ENCODE data around the gene SRGAP2. TPM values are rescaled to one million over a fixed set of nuclear protein-coding genes. Genes with fewer than 3 reads are reported as not detected.
"Not testable (repeated sequence)": the region's sequence is repeated elsewhere in the genome, so short reads cannot be mapped to it uniquely, and the experiment has no call there.

The SRGAP2 gene
- 100 to 1,000 TPM in 1 of 4 donors, 10 to 100 TPM in 3; 55.8 to 118 (median 67.3) TPM for total RNA-seq

DNA sequence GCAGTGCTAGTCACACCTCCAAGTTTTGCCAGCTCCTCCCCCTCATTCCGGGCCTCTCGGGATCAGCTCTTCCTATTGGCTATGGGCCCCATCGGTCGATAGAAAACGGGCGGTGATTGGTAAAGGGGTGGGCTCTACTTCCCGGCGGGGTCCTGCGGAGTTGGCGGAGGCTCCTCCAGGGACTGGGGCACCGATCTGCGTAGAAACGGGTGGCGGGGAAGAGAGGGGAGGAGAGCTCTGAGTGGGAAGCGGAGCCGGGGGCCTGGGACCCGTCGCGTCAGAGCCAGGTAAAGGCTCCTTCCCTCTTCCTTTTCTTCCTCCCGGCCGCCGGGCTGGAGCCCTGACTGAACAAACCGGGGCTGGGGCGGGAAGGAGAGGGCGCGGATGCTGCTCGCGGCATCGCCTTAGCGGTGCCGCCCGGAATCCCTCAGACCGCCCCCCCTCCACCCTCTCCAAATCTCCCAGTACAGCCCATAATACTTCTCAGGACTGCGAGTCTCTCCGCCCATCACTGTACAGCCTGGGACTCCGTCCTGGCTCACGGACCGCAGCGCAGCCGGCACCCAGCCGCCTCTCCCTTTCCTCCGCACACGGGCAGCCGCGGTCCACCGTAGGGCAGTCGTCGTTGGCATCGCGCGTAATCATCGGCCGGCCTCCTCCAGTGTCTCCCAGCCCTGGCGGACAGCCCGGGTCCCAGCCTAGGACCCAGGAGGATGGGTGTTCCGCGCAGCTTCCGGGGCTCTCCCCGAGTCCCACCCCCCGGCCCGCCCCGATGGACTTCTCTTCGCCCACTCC lies at the start of gene SRGAP2:
Gene SRGAP2, plus strand, starts transcription at position 178 of the 795 bp plus-strand sequence. CDS start 2,430 bp downstream, outside the sequence.
- ATAC-seq (ENCODE audit: low FRiP score) = peak; percentile 57
- not testable (repeated sequence) for DNase-seq (ENCODE audit: low spot score)

- not testable (repeated sequence) for DNase-seq (ENCODE audit: low spot score)
- ATAC-seq (ENCODE audit: low FRiP score) = peak; percentile 65
These were observed 35.9 kb upstream of the SRGAP2 start for GRCh38 chr1:206167350-206168029.

DNA sequence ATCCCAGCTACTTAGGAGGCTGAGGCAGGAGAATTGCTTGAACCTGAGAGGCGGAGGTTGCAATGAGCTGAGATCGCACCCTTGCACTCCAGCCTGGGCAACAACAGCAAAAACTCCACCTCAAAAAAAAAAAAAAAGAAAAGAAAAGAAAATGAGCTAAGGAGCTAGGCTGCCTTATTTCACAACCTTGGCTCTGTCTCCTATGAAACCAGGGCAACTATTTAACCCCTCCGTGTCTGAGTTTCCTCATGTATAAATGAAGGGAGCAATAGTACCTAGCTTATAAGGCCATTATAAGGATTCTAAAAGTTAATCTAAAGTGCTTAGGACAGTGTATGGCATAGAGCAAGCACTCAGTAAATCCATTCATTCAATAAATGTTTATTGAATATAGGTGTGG lies 33.5 kb upstream of the SRGAP2 start:
- not testable (repeated sequence) for ATAC-seq (ENCODE audit: low FRiP score); DNase-seq (ENCODE audit: low spot score)

GRCh38 chr1:206173110-206173719 lies 30.1 kb upstream of the SRGAP2 start:
- ATAC-seq (ENCODE audit: low FRiP score); DNase-seq (ENCODE audit: low spot score): not testable (repeated sequence)

DNA sequence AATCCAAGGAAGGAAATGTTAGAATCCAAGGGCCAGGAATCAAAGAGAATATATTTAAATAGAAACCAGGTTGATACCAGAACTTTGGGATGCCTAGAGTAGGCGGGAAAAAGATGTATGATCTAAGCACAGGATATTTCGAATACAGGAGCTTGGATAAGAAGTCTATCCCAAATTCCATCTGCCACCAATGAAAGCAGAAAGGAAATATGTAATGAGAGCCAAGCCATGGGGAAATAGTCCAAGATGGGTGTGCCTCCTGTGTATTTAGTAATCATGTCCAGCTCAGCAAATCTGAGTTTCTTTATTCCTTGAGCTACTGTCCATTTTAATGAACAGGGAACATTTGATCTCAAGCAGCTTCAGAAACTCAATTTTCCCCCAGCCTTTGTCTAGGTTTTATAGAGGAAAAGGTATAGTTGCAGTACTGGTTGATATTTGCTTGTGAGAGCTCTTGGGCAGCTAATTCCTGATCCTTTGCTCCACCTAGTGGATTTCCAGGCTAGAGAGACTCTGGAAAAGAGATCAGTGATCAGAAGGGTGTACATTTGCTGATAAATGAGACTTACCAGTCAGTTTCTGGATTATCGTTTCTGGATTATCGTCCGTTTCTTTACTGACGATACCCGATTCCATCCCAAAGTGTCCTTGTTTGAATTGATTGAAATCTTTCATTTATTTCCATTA lies 29.0 kb upstream of the SRGAP2 start:
- ATAC-seq (ENCODE audit: low FRiP score) = peak; percentile 56

DNA sequence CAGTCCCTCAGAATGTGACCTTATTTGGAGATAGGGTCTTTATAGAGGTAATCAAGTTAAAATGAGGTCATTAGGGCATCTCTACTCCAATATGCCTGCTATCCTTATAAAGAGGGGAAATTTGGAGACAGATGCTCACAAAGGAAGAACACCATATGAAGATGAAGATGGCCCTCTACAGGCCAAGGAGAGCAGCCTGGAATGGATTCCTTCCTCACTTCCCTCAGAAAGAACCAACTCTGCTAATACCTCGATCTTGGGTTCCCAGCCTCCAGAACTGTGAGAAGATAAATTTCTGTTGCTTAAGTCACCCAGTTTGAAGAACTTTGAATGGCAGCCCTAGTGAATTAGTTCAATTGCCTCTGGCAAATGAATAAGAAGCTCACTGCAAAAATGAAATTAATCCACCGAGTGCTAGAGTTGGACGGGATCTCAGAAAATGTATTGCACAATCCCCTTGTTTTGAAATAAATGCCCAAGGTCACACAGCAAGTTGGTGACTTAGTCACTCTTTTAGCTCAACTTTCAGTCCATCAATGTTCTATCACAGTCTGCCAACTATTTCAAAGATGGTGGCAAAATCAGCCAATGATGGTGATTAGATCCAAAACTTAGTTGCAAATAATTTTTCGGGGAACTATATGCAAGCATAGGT lies 27.8 kb upstream of the SRGAP2 start:
- peak; percentile 46 for ATAC-seq (ENCODE audit: low FRiP score)

More for the DNA sequence above, 29.0 kb upstream of the SRGAP2 start:
- not testable (repeated sequence) for DNase-seq (ENCODE audit: low spot score)

DNA sequence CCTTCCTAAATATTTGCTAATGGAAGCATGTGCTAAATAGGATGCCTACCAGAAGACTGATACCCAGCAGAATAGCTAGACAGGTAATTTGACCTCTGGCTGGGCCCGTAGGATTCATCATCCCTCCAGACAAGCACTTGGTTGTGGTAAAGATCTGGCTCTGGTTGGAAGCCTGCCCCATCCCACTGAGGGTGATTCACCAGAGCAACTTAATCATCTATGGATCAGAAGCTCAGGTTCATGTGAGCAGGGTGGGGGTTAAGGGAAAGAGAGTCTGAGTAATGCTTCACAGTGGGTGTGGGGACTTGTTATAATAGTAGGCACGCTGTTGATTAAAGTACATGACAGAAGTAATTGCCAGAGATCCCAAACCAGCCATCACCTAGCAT lies 27.2 kb upstream of the SRGAP2 start:
- peak; percentile 27 for DNase-seq (ENCODE audit: low spot score)
- peak; percentile 95 for ATAC-seq (ENCODE audit: low FRiP score)

More for the DNA sequence above, 27.8 kb upstream of the SRGAP2 start:
- not testable (repeated sequence) for DNase-seq (ENCODE audit: low spot score)

- DNase-seq (ENCODE audit: low spot score); ATAC-seq (ENCODE audit: low FRiP score): not testable (repeated sequence)
These were observed 25.0 kb upstream of the SRGAP2 start for GRCh38 chr1:206178061-206178989.

- DNase-seq (ENCODE audit: low spot score); ATAC-seq (ENCODE audit: low FRiP score): not testable (repeated sequence)
These were observed 23.7 kb upstream of the SRGAP2 start for GRCh38 chr1:206179666-206180065.

GRCh38 chr1:206182368-206183317 lies 20.7 kb upstream of the SRGAP2 start:
- peak; percentile 43 for ATAC-seq (ENCODE audit: low FRiP score)
- not testable (repeated sequence) for DNase-seq (ENCODE audit: low spot score)

GRCh38 chr1:206183788-206184187 lies 19.6 kb upstream of the SRGAP2 start:
- DNase-seq (ENCODE audit: low spot score) = not testable (repeated sequence)
- peak; percentile 65 for ATAC-seq (ENCODE audit: low FRiP score)

DNA sequence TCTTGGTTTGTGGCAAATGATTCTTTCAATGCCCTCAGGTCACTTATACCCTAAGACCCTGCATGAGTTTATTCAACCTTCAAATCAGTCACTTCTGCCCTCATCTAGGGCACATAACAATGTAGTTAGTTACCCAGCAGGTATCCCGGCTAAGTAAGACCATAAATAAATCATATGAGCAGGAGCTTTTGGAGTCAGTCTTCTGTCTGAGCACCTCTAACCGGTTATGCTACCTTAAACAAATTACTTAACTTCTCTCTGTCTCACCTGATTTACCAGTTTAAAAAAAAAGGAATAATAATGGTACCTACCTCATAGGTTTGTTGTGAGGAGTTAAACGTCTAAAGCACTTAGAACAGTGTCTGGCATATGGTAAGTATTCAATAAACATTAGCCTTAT lies 17.6 kb upstream of the SRGAP2 start:
- DNase-seq (ENCODE audit: low spot score); ATAC-seq (ENCODE audit: low FRiP score): not testable (repeated sequence)

DNA sequence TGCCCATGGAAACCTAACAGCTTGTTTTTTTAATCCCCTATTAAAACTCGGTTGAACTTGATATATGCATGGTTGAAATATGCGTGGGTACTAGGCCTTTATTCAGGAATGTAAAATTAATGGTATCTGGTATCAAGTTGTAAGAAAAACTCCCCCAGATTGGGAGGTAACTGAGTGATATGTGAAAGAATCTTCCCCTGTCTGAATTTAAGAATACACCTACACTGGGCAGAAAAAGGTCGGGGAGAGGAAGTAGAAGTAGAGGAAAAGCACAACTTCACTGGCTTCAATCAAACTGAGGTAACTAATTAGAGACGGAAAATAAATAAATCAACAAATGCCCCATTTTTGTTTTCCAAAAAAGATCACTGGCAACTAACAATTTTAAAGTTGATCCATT lies 16.5 kb upstream of the SRGAP2 start:
- not testable (repeated sequence) for DNase-seq (ENCODE audit: low spot score)
- peak; percentile 57 for ATAC-seq (ENCODE audit: low FRiP score)

DNA sequence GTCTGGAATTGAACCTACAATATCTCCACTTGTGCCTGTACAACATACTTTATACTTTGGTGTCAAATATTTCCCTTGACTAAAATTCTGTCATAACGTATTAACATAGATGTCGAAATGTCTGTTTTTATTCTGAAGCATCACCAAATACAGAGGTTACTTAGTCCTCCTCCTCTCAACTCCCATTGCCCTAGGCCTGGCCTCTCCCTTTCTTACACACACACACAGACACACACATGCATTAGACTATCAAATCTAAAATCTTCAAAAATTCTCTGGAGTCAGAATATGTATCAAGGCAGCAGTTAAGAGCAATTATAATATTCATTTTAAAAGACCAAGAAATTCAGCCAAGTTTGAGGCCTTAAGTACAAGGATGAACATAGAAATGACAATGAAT lies 8.2 kb upstream of the SRGAP2 start:
- ATAC-seq (ENCODE audit: low FRiP score); DNase-seq (ENCODE audit: low spot score): not testable (repeated sequence)

- DNase-seq (ENCODE audit: low spot score); ATAC-seq (ENCODE audit: low FRiP score): not testable (repeated sequence)
These were observed 6.5 kb upstream of the SRGAP2 start for GRCh38 chr1:206196748-206197424.

GRCh38 chr1:206202789-206203363 lies 465 bp upstream of the SRGAP2 start, which contains the start of gene FAM72A:
FAM72A (minus strand) TSS chr1:206202839; CDS start chr1:206202025, 814 bp downstream.
- peak; percentile 81 for DNase-seq (ENCODE audit: low spot score)
- ATAC-seq (ENCODE audit: low FRiP score) = peak; percentile 94
